ENCODE results near the gene BBOX1. TPM values are rescaled to one million over a fixed set of nuclear protein-coding genes. Genes with fewer than 3 reads are reported as not detected.

Gene BBOX1, protein sequence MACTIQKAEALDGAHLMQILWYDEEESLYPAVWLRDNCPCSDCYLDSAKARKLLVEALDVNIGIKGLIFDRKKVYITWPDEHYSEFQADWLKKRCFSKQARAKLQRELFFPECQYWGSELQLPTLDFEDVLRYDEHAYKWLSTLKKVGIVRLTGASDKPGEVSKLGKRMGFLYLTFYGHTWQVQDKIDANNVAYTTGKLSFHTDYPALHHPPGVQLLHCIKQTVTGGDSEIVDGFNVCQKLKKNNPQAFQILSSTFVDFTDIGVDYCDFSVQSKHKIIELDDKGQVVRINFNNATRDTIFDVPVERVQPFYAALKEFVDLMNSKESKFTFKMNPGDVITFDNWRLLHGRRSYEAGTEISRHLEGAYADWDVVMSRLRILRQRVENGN
- total RNA-seq = not detected in 2 replicates
- polyA plus RNA-seq = not detected in 2 replicates
- polyA plus RNA-seq (2012) = not detected in 2 replicates
- polyA minus RNA-seq (ENCODE audit: low replicate concordance) = not detected in 2 replicates

DNA sequence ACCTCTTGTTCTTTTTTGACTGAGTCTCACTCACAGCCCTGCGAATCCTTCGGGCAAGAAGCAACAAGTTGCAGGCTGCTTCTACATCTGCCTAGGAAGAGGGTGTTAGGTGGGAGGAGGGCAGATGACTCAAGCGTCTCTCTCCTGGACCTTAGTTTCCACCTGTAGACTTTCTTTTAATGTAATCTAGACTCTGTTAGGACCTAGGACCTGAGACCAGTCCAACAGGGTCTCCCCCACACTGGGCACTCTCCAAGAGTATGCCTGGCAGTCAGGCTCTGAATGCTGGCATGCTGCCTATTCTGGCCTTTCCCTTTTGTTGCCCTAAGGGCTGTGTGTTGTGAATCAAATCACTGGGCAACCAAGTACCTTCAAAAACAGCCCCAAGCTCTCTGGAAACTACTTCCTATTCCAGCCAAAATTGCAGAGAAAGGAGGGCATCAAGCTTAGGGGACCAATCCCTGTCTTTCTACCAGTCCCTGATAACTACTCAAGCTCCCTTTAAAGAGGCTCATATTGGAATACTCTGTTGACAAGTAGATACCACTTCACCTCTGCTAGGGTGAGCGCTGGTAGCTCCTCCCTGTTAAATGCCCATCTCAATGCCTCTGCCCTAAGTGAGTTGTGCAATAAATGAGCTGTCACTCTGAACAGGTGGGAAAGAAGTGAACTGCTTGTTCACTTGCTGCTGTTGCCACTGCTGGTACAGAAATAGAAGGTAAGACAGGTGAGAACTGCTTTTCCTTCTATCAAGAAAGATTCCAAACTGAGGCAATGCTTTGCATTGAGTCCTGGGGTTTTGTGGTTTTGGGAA is at the start of gene BBOX1:
BBOX1 (plus strand) TSS at position 514 of the 814 bp plus-strand sequence. CDS start 14,616 bp downstream, outside the sequence.
- Histone ChIP-seq H3K9me3 (ENCODE audit: control insufficient read depth, insufficient read depth, low read depth, low read length) (no peaks in the 10 kb centered on the region), H3K79me2 (ENCODE audit: control insufficient read depth, insufficient read depth, low read length) (no peaks in the 10 kb centered on the region), H3K9ac (ENCODE audit: insufficient read depth, low read length) (no peak within 1 kb of the TSS), H3K4me1 (ENCODE audit: control insufficient read depth, extremely low read depth, insufficient read depth, low read length) (no peaks in the 10 kb centered on the region), H3K4me2 (ENCODE audit: extremely low read depth, insufficient read depth, low read length) (no peak within 1 kb of the TSS), H3K27ac (ENCODE audit: insufficient read depth, low read length) (no peak within 1 kb of the TSS), H3K4me3 (replicated peaks in 1 of 4; ENCODE audit: control extremely low read depth in 1 of 4, insufficient read depth in 1 of 4, low read depth in 3 of 4, low read length in 4 of 4) (no peak within 1 kb of the TSS), H3K36me3 (ENCODE audit: control insufficient read depth, insufficient read depth, low read length) (no peaks in the 10 kb centered on the region), H2AFZ (ENCODE audit: low read length) (no peak within 1 kb of the TSS), H3K27me3 (ENCODE audit: control insufficient read depth, insufficient read depth, low read length) (no peaks in the 10 kb centered on the region), H4K20me1 (ENCODE audit: control insufficient read depth, extremely low read depth, insufficient read depth, low read length) (no peaks in the 10 kb centered on the region)
- DNase-seq (ENCODE audit: low read depth in 2 of 2) = peak in 1 of 2 donors; percentile 11
- TF ChIP-seq, protein P1, sequence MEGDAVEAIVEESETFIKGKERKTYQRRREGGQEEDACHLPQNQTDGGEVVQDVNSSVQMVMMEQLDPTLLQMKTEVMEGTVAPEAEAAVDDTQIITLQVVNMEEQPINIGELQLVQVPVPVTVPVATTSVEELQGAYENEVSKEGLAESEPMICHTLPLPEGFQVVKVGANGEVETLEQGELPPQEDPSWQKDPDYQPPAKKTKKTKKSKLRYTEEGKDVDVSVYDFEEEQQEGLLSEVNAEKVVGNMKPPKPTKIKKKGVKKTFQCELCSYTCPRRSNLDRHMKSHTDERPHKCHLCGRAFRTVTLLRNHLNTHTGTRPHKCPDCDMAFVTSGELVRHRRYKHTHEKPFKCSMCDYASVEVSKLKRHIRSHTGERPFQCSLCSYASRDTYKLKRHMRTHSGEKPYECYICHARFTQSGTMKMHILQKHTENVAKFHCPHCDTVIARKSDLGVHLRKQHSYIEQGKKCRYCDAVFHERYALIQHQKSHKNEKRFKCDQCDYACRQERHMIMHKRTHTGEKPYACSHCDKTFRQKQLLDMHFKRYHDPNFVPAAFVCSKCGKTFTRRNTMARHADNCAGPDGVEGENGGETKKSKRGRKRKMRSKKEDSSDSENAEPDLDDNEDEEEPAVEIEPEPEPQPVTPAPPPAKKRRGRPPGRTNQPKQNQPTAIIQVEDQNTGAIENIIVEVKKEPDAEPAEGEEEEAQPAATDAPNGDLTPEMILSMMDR (conservative IDR thresholded peaks at IDR 0.05 in 1 of 2, IDR thresholded peaks at IDR 0.05 in 1 of 2; ENCODE audit: low read depth in 1 of 2, low read length in 2 of 2) = no peak
- no peak for TF ChIP-seq EZH2 (IDR thresholded peaks at IDR 0.05; ENCODE audit: low read length, missing control alignments)

DNA sequence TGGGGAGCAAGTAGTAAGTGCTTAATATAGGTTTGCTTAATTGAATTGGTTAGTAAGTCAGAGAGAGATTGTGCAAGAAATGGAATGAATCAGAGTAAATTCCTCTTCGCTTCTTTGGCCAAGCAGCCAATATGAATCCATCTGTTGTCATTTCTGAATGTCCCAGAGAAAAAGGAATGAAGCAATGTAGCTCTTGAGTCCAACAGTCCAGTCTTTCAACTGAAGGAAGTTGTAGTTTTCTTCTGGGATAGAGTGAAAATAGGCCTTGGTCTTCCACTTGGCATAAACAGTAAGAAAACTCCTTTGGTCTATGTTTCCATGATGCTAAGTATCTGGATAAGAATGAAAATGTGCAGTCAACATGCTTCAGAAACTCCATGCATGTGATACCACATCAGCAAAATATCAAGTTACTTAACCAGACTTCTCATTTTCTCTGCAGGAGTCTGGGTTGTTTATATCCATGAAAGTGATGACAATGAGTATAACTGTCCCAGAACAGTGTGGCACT is 48.5 kb upstream of the BBOX1 start:
- Histone ChIP-seq H3K27ac (ENCODE audit: insufficient read depth, low read length) (peak overlapping the region; percentile 17), H3K4me2 (ENCODE audit: extremely low read depth, insufficient read depth, low read length) (peak overlapping the region; percentile 47), H4K20me1 (ENCODE audit: control insufficient read depth, extremely low read depth, insufficient read depth, low read length) (no peaks in the 10 kb centered on the region)

More for the DNA sequence above, 48.5 kb upstream of the BBOX1 start:
- no peaks in the 10 kb centered on the region for H3K36me3 ChIP-seq (ENCODE audit: control insufficient read depth, insufficient read depth, low read length)
- peaks cover 6% of the 10 kb centered on the region for H3K4me1 ChIP-seq (ENCODE audit: control insufficient read depth, extremely low read depth, insufficient read depth, low read length)
- no peaks in the 10 kb centered on the region for H3K27me3 ChIP-seq (ENCODE audit: control insufficient read depth, insufficient read depth, low read length)
- no peak overlapping the region for H3K4me3 ChIP-seq (replicated peaks in 1 of 4; ENCODE audit: control extremely low read depth in 1 of 4, insufficient read depth in 1 of 4, low read depth in 3 of 4, low read length in 4 of 4)
- H3K79me2 ChIP-seq (ENCODE audit: control insufficient read depth, insufficient read depth, low read length) = no peaks in the 10 kb centered on the region
- H2AFZ ChIP-seq (ENCODE audit: low read length) = no peak overlapping the region
- no peaks in the 10 kb centered on the region for H3K9me3 ChIP-seq (ENCODE audit: control insufficient read depth, insufficient read depth, low read depth, low read length)
- DNase-seq (ENCODE audit: low read depth in 2 of 2) = peak; percentile 91 to 96
- H3K9ac ChIP-seq (ENCODE audit: insufficient read depth, low read length) = no peak overlapping the region
- TF ChIP-seq, protein P1 (conservative IDR thresholded peaks at IDR 0.05 in 1 of 2, IDR thresholded peaks at IDR 0.05 in 1 of 2; ENCODE audit: low read depth in 1 of 2, low read length in 2 of 2) = no peak
- no peak for TF ChIP-seq EZH2 (IDR thresholded peaks at IDR 0.05; ENCODE audit: low read length, missing control alignments)
